ENCODE results near the gene KLRF1.
A peak's percentile ranks its signal among the peaks of the same experiment; 100 is the strongest.

Gene KLRF1, protein sequence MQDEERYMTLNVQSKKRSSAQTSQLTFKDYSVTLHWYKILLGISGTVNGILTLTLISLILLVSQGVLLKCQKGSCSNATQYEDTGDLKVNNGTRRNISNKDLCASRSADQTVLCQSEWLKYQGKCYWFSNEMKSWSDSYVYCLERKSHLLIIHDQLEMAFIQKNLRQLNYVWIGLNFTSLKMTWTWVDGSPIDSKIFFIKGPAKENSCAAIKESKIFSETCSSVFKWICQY

DNA sequence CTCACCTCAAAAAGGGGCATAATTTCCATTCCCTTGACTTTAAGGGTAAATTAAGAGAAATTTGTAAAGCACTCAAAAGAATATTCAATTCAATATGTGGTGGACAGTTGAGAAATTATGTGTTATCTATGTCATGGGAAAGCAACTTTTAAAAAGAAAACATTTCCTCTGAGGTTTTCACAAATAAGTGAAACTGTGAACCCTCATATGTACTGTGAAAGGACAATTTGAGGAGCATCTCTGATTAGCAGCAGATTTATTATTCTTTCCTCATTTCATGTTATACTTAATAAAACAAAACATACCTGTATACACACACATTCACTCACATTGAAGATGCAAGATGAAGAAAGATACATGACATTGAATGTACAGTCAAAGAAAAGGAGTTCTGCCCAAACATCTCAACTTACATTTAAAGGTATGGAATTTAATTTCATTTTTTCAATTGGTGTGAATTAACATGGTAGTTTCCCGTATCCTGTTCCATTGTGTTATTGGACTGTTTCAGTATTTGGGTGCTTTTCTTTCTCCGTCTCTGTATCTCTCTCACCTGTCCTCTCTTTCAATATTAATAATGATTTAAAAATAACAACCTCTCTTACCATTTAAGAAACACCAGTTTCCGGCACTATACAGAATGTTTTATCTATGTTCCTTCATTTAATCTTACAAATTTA lies at the start of gene KLRF1:
Gene KLRF1, plus strand, starts transcription at position 273 of the 680 bp plus-strand sequence. Its CDS starts 64 bp downstream, at position 337.
- DNase-seq = no peak

DNA sequence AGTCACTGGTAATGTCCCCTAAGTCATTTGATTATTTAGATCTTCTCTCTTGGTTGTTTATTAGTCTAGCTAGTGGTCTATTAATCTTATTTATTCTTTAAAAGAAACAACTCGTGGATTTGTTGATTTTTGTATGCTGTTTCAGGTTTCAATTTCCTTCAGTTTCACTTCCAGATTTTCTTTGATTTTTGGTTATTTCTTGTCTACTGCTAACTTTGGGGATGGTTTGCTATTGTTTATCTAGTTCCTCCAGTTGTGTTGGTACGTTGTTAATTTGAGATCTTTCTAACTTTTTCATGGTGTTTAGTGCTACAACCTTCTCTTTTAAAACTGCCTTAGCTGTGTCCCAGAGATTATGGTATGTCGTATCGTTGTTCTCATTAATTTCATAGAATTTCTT lies 48.1 kb upstream of the KLRF1 start:
- DNase-seq = no peak

DNA sequence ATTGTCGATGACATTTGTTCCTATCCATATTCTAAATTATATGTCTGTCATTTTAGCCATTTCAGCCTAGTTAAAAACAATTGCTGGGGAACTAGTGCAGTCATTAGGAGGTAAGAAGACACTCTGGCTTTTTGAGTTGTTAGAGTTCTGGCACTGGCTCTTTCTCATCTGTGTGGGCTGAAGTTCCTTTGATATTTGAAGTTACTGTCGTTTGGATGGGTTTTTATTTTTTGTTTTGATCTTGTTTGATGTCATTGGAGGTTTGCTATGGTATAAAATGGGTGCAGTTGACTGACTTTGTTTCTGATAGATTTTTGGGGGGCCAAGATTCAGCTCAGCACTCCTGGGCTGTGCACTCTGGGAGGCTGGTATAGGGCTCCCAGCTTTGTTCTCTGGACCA lies 45.9 kb upstream of the KLRF1 start:
- no peak for DNase-seq

DNA sequence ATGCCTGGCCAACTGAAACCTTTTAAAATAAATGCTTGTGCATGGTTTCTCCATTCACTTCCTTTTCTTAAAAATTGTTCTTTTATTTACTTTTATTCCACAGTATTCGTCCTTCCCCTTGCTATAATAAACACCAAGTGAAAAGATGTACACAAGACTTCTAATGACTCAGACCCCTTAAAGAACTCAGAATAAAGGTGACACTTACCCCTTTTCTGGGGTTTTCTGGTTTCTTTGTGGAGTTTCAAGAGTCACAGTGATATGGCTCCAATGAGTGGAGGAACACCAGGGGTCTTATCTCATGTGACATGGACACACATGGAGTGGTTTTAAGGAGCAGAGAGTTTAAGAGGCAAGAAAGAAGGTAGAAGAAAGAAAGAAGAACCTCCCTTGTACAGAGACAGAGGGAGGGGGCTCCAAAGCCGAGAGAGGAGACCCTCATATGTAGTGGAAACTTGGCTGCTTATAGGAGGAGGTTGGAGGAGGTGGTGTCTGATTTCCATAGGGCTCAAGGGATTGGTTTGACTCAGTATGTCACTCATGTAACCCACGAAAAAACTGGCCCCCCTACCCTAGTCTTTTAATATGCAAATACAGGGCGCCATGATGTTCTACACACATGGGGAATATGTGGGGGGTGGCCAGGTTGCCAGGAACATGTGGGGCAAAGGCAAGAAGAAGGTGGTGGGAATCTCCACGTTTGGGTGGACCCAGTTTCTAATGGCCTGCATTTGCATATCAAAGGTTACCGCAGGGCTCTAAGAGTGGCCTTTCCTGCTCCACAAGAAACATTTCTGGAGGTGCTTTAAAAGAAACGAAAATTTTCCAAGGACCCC lies 44.5 kb upstream of the KLRF1 start:
- no peak for DNase-seq

DNA sequence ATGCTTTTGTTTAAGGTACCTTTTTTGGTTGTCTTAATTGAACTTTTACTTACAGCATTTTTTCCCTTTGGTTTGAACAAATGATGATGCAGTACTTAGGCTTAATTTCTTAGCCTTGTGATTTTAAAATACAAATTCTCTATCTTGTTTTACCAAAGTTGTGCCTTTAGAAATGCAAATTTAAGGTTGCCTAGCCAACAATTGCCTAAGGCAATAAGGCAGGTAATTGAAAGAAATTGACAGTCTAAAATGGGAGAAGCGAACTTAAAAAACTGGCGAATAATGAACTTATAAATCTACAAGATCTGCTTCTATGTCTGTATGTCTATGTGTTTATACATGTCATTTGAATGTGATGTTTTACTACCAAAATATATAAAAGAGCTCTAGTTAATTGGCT lies 43.0 kb upstream of the KLRF1 start:
- DNase-seq = no peak

DNA sequence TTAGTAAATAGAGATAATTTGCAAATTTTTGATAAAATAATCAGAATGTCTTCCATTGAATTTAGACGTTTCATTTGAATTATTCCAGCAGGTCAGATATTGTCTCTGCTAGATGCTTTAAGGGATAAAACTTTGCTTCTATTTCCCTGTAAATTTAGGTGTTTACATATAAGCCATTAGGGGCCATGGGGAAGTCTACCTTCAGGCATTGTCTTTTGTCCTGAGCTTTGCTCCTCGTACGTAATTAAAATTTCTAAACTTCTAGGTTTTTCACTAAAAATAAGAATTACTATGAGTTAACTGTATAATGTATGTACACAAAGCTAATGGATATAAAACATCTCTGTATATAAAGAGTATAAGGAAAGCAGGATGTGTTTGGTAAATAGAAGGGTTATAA lies 42.5 kb upstream of the KLRF1 start:
- no peak for DNase-seq

DNA sequence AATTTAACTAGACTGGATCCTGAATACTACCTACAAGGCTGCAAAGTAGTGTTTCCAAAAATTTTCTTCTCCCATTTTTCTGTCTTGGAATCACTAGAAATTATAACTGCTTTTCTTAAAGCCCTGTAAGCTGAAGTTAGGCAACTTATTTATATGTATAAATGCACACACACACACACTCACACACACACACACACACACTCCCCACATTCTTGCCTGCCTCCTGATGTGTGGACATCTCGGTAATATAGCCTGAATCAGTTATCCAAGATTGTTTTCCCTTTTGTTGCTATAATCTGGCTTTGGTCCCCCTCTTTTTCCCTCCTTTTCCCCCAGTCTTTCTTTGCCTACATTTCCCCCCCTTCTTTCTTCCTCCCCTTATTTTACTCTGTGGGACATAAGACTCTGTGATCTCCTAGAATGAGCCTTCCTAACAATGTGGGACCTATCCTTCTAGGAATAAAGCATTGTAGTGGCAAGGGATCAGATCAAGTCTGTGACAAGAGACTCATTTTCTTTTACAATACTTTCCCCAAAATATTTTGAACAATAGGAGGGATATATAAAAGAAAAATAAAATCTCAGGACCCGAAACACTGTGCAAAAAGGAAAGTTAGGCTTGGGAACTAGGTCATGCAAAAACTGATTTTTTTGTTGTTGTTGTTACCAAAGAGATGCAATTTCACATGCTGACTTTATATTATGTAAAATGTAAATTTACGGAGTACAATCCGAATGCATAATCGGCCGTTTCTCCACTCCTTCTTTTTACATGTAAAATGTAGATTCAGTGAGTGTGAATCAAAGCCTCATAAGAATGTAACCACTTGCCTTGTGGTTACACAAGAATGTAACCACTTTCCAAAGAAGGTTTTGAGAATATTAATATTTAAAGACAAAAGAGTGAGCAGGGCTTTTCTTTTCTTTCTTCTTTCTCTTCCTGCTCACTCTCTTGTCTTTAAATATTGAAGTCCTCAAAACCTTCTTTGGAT lies 40.3 kb upstream of the KLRF1 start:
- DNase-seq = no peak

DNA sequence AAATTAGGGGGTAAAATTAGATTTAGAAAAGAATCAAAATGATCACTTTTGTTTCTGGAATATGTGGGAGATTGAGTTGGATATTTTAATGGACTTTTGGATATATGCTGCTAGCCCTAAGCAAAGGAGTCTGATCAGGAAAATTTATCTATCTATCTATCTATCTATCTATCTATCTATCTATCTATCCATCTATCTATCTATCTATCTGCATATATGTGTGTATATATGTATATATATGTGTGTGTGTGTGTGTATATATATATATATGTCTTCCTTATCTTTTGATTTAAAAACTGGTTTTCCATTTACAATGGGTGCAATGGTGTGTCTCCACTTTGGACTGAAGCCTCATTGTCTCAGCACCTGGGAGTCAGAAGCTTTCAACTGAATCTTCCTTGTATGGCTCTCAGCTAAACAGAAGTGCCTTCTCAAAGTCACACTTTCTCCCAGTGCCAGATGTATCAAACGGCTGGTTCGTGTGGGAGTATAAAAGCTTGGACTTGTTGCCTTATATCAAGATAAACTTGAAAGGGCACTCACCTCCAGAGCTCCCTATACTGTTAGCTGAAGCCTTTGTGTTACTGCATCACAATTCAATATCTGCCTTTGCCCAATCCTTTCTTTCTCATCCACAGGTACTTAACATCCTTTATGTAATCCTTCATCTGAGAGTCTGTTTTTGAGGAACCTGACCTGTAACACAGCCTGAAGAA lies 34.9 kb upstream of the KLRF1 start:
- no peak for DNase-seq

DNA sequence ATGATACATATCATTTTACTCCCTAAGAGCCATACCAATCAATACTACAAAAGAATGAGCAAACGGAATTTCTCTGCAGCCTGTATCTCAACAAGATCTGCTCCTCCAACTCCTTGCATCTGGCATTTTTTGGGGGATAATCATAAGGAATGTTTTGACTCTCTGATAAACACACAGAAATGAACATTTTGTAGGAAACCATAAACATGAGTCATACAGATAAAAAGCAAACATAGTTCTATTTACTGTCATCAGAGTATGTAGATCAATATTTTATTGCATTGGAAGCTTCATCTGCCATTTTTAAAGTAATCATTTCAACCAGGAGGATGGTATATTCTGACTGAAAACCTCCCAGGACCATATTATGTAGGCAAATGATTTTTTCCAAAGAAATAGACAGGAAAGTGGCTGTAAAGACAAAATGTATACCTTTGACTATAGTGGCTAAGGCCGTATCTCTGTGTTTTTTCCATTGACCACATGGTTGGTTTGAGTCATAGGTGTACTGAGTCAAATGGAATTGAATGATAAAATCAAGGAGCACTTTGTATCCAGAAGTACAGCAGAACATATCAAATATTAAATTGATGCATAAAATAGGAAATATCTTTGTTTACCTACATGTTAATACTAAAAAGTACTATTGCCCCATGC lies 34.2 kb upstream of the KLRF1 start:
- no peak for DNase-seq

DNA sequence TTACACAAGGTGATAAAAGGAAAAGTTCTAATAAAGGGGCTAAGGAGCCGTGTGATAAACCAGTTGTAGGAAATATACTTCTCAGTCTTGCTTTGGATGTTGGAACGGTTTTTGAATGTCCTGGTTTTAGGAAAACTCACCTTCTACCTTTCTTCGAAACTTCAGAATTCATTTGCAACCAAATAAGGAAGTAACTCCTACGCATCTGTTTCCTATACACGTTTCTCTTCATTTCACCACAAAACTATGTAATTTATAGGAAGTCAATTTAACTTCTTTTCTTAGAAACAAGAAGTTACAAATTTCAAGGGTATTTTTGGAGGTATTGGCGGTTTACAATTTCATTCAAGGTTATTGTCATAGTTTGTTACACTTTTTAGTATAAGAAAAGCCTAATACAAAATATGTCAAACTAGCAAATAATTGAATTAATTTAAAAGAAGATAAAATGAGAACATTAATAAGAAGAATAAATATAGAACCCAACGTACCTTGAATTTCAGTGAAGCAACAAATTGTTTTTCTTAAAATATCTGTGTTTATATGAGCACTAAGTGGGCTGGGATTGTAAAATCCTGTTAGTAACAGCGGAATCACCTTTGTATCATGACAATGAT lies 33.4 kb upstream of the KLRF1 start:
- peak in 1 of 2 donors; percentile 46 for DNase-seq

DNA sequence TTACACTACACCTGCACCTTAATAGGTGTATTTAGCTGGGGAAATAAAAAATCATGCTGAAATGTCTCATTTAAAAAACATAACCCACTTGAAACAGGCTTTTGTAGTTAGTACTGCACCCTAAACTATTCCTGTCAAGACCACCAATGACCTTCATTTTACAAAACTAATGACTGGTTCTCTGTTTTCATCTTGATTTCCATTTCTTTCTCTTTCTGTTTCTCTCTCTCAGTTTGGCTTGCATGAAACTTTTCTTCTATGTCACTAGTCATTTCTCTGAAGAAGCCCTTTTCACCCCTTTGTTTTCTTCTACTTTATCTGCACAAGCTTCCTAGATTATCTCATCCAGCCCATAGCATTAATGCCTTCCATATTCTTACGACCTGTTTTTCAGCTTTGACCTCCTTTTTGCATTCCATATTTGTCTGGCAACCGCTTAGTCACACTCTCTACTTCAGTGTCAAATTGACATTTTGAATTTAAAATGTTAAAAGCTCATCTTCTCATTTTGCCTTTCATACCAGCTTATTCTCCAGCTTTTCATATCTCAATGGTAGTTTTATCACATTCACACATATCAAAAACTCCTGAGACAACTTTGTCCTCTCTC lies 32.7 kb upstream of the KLRF1 start:
- DNase-seq = peak in 1 of 2 donors; percentile 16

DNA sequence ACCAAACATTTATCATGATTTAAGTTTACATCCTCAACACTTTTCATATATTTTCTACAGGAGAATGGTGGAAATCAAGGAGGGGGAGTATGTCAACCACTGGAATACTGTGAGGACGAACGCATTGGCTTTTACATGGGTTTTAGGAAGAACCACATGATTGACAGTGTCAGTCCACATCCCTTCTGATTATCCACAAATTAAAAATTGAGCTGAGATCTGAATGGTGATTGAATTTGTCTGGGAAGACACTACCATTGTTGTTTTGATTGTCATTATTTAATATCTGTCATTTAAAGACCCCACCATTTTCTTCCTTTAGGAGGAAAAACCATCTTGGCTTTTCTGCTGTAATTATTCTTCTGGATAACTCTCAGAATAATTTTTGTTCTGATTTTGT lies 31.3 kb upstream of the KLRF1 start:
- no peak for DNase-seq

DNA sequence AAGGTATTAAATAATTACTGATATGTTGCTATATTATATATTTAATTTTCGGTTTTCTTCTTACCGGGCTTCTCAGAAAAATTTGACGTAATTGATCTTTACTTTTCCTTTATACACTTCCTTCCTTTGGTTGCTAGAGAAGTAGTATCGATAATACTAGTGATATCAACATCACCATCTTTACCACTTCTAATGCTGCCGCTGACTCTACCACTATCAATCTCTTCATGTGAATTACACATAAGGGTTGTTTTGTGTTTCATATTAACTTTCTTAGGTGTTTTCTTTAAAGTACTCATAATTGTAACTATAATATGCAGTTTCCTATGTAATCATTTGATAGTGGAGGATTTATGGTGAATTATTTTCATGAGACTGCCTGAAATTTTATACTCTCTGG lies 30.9 kb upstream of the KLRF1 start:
- peak in 1 of 2 donors; percentile 66 for DNase-seq

DNA sequence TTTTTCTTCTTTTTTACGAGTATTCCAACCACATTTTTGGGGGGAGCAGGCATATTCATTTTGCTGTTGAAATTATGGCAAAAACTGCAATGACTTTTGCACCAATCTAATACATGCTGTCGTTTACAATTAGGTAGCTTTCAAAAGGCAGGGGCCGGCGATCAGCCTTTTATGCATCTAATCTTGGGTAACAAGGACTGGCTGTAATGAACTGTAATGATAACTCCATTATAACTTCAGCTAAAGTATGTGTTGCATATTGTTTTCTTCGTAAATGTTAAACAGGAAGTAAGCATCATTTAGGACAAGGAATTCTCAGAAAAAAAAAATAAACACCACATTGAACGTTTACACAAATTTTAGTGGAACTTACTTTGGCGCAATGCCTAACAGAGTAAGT lies 30.3 kb upstream of the KLRF1 start:
- no peak for DNase-seq

DNA sequence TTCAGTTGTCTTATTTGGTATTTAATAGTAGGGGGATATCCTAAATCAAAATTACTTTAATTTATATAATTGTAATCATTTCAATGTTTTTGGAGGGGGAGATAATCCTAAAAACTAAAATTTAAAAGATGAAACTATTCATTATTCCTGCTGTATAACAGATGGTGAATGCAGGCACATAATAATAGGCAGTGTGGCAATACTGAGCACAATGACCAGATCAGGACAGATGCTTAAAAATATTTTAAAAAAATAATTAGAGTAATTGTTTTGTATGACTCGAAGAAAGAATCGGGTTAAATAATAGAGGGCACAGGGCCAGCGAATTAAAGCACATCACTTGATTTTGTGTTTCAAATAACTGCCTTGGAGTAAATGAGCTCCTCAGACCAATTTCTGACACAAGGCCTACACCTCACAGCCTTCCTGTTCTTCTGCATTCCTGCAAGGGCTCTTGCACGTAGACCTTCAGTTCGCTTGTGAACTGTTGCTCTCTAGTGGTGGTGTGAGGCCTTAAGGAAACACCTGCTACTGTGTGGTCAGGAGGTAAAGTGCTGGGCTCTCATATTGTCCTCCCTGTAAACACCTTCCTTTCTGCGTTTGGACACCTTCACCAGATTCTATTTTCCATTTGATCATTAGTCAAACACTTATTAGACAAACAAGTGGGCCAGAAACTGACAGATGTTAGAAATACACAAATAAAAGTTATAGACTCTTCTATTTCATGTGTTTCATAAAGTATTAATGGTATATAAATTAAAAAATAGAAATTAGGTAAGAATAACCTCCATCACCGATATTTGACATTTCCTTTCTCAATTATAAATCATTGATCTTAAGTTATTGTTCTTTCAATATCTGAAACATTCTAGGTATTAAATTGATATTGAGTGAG lies 29.3 kb upstream of the KLRF1 start:
- DNase-seq = peak; percentile 84 to 85

DNA sequence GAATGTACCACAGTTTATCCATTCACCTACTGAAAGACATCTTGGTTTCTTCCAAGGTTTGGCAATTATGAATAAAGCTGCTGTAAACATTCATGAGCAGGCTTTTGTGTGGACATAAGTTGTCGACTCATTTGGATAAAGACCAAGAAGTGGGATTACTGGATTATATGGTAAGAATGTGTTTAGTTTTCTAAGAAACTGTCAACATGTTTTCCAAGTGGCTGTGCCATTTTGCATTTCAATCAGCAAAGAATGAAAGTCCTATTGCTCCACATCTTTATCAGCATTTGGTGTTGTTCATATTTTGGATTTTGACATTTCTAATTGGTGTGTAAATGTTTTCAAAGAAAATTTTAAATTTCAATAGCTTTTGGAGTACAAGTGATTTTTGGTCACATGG lies 27.3 kb upstream of the KLRF1 start:
- no peak for DNase-seq

DNA sequence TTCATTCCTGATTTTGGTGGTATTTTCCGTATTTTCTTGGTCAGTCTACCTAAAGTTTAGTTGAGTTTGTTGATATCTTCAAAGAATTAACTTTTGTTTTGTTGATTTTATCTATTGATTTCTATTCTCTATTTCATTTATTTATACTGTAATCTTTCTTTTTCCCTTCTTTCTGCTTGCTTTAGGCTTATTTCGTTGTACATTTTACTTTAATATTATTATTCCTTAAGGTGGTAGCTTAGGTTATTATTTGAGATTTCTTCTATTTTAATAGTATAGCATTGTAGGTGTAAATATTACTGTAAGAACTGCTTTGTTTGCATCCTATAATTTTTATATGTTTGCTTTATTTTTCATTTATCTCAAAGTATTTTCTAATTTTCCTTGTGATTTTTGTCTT lies 21.4 kb upstream of the KLRF1 start:
- DNase-seq = no peak

DNA sequence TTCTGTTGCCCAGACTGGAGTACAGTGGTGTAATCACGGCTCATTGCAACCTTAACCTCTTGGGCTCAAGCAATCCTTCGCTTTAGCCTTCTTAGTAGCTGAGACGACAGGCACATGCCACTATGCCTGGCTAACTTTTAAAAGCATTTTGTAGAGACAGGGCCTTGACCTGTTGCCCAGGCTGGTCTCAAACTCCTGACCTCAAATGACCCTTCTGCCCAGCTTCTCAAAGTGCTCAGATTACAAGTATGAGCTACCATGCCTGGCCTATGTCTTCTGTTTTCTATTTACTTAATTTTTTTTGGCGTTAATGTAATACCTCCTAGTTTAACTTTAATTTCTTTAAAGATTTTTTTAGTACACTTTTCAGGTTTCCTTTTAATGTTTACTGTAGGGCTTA lies 20.6 kb upstream of the KLRF1 start:
- DNase-seq = no peak

DNA sequence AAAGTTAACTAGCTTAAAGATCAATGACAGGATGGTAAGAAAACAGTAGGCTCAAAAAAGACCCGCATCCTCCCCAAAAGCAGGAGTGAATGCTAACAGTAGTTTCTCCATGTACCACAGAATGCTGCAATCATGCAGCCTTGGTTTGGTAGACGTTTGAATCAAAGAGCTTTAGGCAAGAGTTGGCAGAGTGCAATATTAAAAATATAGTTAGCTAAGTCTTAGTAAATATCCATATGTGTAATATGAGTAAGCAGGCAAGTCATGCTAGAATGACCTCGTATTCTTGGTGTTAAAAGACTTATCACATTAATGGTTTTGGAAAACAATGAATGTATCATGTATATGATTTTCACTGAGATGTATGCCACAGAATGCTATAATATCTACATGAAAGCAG lies 18.8 kb upstream of the KLRF1 start:
- no peak for DNase-seq

All from CD4-positive, alpha-beta T cell treated with Interleukin-1 beta for 1 hour (primary cell).